GM19099 (cell line): ENCODE data around the gene PCSK7.

Experiments used
- POLR2A ChIP-seq: IDR thresholded peaks from 3 replicates; pipeline ENCODE4 v1.6.1; 2011; ENCODE audit warnings: low read depth; ENCODE audit not compliant: insufficient read length; ENCODE audit errors: extremely low read depth

The PCSK7 gene

DNA sequence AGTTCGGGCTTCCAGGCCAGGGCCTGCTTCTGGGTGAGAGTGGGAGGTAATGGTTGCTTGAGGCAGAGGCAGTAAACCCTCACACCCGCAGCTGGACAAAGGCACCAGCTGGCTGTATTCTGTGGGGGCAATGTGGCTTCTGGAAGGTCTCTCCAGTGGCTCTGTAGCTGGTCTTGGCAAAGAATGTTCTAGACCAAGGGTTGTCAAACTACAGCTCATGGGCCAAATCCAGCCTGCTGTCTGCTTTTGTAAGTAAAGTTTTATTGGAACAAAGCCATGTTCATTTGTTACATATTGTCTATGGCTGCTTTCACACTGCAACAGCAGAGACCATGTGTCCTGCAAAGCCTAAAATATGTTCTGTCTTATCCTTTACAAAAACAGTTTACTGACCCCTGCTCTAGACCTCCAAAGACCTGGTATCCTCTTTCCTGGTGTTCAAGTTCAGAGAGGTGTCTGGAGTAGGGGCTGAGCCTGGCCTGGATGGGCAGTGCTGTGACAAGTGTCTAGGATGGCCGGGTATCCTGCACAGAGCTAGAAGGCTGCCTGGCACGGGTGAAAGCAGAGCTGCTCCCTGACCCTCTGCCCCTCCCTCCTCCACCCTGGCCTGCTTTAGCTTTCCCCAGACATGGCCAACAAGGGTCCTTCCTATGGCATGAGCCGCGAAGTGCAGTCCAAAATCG lies 29.3 kb downstream of the PCSK7 start:
- no peak for TF ChIP-seq POLR2A

- no peak for TF ChIP-seq POLR2A
Observed at GRCh38 chr11:117201658-117202305, 30.1 kb downstream of the PCSK7 start.

DNA sequence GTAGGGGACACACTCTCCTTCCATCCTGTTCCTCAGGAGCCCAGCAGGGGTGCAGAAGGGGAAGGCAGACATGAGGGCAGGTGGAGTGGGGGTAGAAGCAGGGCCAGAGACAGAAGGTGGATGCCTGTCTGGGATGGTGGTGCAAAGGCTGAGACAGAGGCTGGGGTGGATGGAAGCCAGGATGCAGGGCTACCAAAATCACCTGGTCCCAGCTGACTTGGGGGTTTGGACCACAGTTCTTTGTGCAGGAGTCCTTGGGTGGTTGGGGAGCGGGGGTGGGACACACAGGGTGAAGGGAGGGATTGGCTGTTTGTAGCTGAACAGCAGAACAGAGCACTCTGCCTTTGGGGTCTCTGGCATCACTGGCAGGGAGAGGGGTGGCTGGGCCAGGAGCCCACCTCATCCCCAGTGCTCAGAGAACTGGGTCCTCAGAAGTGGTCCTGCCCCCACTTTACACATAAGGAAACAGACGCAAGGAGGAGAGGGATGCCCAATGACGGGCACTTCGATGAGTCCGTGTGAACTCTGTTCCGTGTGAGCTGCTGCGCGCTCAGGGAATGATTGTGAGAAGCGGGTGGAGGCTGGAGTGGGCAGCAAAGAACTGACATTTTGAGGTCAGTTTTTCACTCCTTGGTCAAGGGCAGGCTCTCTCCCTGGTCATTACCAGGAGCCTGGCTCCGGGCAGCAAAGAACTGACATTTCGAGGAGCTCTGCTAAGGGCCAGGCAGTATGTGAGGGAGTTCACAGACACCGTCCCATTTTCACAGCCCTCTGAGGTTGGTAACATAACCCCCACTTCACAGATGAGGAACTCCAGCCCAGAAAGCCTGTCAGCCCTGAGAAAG lies 30.8 kb downstream of the PCSK7 start:
- no peak for TF ChIP-seq POLR2A

- no peak for TF ChIP-seq POLR2A
Observed at GRCh38 chr11:117199916-117200812, 31.7 kb downstream of the PCSK7 start.

GRCh38 chr11:117199053-117199915 lies 32.6 kb downstream of the PCSK7 start, which contains the start of gene TAGLN:
TSS of gene TAGLN (plus strand) at chr11:117199370. CDS start at chr11:117203014, 3,644 bp downstream.
- no peak for TF ChIP-seq POLR2A

GRCh38 chr11:117198613-117199012 lies 33.3 kb downstream of the PCSK7 start:
- no peak for TF ChIP-seq POLR2A

DNA sequence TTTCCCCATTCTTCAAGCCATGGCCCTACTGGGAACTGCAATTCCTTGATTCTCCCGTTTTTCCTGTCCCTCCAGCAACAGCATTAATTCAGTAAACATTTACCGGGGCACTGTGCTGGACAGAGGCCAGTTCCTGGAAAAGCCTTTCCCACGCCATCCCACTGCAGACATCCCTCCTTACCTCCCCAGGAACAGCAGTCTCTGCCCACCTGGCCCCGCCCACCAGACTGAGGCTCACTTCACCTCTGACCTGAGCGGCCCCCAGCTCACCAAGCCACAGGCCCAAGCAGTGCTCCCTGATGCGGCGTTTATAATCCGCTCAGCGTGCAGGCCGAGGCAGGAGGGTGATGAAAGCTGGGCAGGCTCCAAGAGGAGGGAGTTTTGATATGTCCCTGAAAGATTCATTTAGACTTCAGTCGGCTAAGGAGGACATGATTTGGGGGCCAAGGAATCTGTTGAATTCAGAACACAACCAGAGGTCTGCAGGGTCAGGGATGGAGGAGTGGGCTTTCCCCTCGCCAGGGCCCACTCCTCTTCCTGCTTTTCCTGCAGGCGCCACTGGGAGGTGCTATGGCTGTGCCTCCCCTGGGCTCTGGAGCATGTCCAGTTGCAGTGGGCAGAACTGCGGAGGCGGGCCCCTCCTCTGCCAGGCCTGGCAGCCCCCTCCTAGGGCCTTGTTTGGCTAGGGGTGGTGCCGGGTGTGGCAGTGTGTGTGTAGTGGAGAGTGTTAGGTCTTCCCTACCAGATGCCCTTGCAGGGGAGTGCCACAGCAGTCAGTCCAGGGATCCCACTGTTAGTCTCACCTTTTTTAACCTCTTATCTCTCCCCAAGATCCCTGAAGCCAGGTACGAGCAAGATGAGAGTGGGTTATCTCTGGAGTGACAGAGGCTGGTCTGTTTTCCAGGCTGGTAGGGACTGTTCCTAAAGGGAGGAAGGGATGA lies 34.1 kb downstream of the PCSK7 start:
- no peak for TF ChIP-seq POLR2A

- TF ChIP-seq POLR2A: no peak
Observed at GRCh38 chr11:117197006-117197405, 34.9 kb downstream of the PCSK7 start.

GRCh38 chr11:117195761-117196160 lies 36.1 kb downstream of the PCSK7 start:
- no peak for TF ChIP-seq POLR2A

DNA sequence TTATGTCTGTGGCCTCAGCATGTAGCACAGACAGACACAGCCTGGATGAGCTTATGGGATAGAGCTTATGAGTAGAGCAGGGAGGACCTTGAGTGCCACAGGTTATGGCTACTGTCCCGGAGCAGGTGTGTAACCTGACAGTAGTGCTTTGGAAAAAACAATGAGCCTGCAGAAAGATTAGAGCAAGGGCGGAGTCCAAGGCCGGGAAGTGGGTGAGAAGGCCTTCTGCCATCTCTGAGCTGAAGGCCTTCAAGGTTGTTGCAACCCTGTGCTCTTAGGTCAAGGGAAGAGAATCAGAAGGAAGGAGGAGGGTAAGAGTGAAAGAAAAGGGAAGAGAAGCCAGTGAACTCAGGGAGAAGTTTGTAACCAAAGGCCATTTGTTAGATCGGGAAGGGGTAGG lies 36.6 kb downstream of the PCSK7 start:
- no peak for TF ChIP-seq POLR2A

GRCh38 chr11:117194267-117194666 lies 37.6 kb downstream of the PCSK7 start:
- no peak for TF ChIP-seq POLR2A

GRCh38 chr11:117193130-117194020 lies 38.5 kb downstream of the PCSK7 start:
- TF ChIP-seq POLR2A: no peak
